ENCODE data around the gene HEATR5B.
"Not testable (repeated sequence)": the region's sequence is repeated elsewhere in the genome, so short reads cannot be mapped to it uniquely, and the experiment has no call there.

HEATR5B gene

GRCh38 chr2:36952748-36953197 is 131.4 kb downstream of the HEATR5B start:
- H3K27ac ChIP-seq = peak overlapping the region; percentile 94
- peak; percentile 66 for DNase-seq (ENCODE audit: low read depth, low spot score)

- H3K27ac ChIP-seq = peak overlapping the region; percentile 94
Measured at GRCh38 chr2:36951574-36951973, 132.6 kb downstream of the HEATR5B start.

GRCh38 chr2:36951027-36951518 is 133.1 kb downstream of the HEATR5B start:
- peak overlapping the region; percentile 94 for H3K27ac ChIP-seq
- no peak for DNase-seq (ENCODE audit: low read depth, low spot score)

More at GRCh38 chr2:36951574-36951973, 132.6 kb downstream of the HEATR5B start:
- DNase-seq (ENCODE audit: low read depth, low spot score) = peak; percentile 78

- no peak for DNase-seq (ENCODE audit: low read depth, low spot score)
- H3K27ac ChIP-seq = no peak overlapping the region
Measured at GRCh38 chr2:36949845-36950244, 134.3 kb downstream of the HEATR5B start.

GRCh38 chr2:36945240-36945639 is 138.9 kb downstream of the HEATR5B start:
- not testable (repeated sequence) for DNase-seq (ENCODE audit: low read depth, low spot score); H3K27ac ChIP-seq

GRCh38 chr2:36941867-36942266 is 142.3 kb downstream of the HEATR5B start:
- no peak for DNase-seq (ENCODE audit: low read depth, low spot score)
- no peak overlapping the region for H3K27ac ChIP-seq

GRCh38 chr2:36936526-36936925 is 147.6 kb downstream of the HEATR5B start:
- not testable (repeated sequence) for DNase-seq (ENCODE audit: low read depth, low spot score); H3K27ac ChIP-seq

GRCh38 chr2:36931688-36932087 is 152.5 kb downstream of the HEATR5B start:
- peak overlapping the region; percentile 87 for H3K27ac ChIP-seq
- DNase-seq (ENCODE audit: low read depth, low spot score) = not testable (repeated sequence)

All from epithelial cell of prostate (primary cell).